GM21360 (cell line): ENCODE measurements around the gene RCOR1.
"Not testable (repeated sequence)": the region's sequence is repeated elsewhere in the genome, so short reads cannot be mapped to it uniquely, and the experiment has no call there.

Experiments used
- ATAC-seq: cut with Tn5 transposase; IDR thresholded peaks from one replicate; pipeline ENCODE4 v1.9.1; 2021; ENCODE audit warnings: mild to moderate bottlenecking, moderate library complexity; ENCODE audit not compliant: unreplicated experiment

The RCOR1 gene

DNA sequence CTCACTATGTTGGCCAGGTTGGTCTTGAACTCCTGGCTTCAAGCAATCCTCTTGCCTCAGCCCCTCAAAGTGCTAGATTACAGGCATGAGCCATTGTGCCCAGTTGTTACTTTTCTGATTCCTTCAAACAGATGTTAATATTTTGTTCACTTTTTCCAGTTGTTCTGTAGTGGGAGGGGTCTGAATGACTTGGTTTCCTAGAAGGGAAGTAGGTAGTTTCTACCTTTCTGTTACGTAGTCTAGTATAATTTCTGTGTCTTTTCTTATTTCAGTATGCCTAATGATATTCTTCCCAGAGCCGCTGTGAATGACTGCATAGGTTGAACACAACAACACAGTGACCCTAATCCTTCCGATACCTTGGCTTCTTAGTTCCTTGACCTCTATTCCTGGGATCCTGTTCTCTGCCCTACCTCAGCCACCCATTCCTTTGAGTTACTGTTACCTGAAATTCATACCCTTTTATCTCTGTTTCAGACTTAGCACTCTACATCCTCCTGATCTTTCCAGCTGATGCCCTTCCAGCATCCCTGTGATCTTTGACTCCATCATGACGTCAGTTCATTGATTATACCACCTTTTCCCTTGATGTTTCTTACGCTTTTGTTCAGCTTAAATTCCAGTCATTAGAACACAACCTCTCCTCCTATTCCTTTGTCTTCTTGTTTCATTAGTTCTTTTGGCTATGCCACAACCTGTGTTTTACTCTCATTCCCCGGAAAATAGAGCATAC lies 33.3 kb downstream of the RCOR1 start:
- ATAC-seq: no peak

DNA sequence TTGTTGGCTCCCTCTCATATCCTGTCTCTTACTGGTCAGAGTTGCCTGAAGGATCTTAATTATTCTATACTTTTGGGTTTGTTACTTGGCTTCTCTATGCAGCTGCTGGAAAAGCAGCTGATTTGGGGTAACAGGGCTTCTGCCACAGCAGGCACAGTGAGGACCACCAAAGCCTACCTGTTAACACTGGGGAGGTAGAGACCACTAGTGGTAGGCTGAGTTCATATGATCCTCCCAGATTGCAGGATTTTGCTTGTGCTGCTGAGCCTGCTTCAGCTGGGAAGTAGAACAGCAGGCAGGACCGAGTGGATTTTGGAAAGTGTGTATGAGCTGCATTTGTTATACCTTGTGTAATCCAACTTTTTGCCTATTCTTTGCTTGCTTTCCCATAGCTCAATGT lies 34.1 kb downstream of the RCOR1 start:
- no peak for ATAC-seq

DNA sequence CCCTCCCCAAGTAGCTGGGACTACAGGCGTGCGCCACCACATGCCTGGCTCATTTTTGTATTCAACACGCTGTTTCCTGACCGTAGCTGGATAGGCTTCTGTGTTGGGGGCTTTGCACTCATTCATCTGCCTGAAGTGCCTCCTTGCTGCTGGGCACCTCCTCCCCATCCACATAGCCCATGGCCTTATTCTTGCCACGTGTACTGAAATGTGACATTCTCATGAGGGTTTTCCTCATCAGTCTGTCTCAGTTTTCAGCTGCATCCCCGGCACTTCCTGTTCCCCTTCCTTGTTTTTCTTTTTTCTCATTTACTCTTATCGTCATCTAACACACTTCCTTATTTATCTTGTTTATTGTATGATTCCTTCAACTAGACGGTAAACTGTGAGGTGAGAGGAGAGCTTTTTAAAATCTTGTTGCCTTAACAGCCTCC lies 36.6 kb downstream of the RCOR1 start:
- no peak for ATAC-seq

DNA sequence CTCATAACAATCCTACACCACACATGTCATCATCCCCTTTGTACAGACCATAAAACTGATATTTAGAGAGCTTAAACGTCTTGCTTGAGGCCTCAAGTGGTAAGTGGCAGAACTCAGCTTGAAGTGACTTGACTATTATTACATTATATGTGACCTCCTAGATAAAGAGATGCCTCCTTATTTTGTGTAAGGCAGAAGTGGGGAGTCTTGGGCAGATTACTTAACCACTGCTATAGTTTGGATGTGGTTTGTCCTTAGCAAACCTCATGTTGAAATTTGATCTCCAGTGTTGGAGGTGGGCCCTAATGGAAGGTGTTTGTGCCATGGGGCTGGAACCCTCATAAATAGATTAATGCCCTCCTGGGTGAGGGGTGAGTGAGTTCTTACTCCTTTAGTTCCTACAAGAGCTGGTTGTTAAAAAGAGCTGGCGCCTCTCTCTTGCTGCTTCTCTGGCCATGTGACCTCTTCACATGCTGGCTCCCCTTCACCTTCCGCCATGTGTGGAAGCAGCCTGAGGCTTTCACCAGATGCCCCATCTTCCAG lies 37.4 kb downstream of the RCOR1 start:
- ATAC-seq: no peak

DNA sequence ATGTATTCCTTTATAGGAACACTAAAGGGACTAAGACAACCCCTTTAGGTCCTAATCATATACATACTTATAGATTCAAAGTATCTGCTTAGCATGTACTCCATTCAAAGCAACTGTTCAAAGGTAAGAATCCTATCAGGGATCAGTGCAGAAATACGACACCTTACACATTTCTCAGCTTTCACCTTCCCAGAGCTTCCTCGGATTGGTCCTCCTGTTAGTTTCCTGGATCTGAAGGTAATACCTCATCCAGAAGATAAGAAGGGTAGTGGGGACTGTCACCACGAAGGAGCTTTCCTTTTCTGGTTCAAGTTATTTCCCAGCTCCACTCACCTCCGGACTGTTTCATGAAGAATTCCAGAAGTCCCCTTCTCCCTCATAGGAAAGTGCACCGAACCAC lies 38.0 kb downstream of the RCOR1 start:
- no peak for ATAC-seq

DNA sequence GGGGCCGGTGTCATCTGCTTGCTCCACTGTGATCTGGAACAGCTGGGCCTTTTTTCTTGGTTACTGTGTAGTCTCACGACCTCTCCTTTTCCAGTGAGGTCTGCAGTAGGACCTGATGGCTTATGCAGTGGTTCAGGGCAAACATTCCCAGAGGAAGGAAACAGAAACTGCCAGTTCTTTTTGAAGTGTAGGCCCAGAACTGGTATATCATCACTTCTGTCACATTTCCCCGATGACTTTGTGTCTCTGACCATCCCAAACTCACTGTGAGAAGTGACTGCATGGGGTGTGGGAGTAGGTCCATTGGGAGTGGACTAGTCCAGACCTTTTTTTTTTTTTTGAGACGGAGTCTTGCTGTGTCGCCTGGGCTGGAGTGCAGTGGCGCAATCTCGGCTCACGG lies 38.4 kb downstream of the RCOR1 start:
- ATAC-seq: no peak

DNA sequence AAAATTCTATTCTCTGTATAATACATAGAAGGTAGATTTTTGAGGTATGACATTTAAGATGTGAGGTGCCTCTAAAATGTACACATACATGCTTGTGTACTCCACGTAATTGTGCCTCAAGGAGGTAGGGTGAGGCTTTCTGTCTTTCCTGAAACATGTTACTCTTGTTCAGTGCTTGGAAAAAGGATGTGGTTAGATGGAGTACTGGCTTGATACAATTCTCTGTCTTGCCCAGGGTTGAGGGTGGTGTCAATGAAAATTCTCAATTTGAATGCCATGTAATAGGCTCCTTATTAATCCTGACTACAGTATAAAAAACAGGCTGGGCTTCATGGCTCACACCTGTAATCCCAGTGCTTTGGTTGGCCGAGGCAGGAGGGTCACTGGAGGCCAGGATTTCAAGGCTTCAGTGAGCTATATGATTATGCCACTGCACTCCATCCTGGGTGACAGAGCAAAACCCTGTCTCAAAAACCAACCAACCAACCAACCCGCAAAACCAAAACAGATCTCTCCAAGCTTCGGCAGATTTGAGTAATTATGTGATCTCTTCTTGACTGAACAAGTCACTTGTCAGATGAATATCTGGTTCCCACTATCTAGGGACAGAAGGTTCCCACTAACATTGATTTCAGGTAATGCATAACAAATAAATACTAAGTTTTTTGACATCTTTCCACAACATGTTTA lies 41.6 kb downstream of the RCOR1 start:
- ATAC-seq: no peak

DNA sequence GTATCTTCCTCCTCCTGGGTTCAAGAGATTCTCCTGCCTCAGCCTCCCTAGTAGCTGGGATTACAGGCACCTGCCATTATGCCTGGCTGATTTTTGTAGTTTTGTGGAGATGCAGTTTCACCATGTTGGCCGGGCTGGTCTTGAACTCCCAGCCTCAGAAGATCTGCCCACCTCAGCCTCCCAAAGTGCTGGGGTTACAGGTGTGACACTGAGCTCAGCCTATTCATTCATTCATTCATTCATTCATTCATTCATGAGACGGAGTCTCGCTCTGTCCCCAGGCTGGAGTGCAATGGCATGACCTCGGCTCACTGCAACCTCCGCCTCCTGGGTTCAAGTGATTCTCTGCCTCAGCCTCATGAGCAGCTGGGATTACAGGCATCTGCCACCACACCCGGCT lies 47.2 kb downstream of the RCOR1 start:
- ATAC-seq: not testable (repeated sequence)

DNA sequence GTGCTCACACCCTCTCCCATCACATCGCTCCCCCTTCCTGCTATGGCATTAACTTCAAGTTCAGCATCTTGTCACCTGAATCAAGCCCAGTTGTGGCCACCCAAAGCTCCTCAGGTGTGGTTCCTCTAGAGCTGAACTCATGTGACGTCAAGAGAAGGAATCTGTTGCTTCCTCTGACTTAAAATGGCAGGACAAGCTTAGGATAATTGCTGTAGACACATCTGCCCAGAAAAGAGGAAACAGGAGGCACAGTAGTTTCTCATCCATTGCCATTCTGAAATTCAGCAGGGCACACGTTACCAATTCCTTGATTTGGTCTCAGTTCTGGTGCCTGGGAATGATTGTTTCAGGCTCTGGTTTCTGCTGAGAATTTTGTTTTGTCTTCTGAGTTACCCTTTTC lies 52.1 kb downstream of the RCOR1 start:
- no peak for ATAC-seq

DNA sequence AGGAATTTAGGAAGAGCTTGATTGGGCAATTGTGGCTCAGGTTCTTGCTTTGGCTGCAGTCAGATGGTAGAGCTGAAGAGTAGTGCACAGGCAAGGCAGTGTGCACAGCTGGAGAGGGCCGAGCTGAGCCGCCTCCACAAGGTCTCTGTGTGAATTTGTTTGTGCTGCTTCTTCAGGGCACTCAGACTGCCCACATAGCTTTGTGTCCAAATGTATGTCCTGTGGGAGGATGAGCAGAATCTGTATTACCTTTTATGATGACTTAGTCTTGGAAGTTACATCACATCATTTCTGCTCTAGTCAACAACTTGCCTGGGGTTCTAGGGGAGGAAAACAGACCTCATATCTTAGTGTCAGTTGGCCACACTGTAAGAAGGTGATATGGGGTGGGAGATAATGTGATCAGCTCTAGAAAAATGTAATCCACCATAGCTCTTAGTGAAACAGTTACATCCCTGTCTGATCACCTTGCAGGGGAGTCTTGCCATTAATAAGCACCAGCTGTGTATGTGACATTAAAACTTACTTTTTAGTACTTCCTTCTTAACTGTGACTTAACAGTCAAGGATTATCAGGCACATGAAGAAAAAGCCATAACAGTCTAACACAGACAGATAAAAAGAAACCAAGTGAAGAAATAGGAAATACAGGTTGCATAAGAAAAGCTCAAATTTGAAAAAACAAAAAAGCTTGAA lies 53.4 kb downstream of the RCOR1 start:
- no peak for ATAC-seq

DNA sequence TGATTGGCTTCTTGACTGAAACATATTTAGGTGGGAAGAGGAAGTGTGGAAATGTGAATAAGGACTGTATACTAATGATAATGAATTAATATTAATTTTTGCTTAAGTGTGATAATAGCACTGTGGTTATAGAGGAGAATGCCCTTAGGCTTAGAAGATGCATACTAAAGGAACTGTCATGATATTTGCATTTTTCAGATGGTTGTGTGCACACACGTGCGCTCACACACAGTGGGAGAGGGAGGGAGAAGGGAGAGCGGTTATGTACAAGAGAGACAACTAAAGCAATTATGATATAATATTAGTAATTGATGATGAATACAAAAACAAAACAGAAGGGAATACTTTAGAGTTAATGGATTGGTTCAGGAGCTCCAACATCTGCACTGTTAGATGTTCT lies 54.2 kb downstream of the RCOR1 start:
- no peak for ATAC-seq

DNA sequence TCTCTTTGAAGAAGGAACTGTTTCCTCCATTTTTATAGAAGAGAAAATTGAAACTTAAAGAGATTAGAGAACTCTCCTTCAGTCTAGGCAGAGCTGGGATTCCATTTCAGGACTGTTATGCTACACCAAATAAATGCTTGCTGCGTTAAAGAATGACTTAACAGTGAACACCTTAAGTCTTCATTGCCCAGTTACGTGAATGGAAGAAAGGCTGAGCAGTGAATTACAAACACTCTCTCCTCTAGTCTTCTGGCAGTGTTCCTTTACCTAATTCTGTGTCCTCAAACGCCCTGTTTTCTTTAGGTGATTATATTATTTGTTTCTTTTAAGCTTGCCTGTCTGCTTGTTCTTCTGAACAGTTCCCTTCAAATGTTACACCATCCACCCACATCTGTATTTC lies 59.7 kb downstream of the RCOR1 start:
- no peak for ATAC-seq

DNA sequence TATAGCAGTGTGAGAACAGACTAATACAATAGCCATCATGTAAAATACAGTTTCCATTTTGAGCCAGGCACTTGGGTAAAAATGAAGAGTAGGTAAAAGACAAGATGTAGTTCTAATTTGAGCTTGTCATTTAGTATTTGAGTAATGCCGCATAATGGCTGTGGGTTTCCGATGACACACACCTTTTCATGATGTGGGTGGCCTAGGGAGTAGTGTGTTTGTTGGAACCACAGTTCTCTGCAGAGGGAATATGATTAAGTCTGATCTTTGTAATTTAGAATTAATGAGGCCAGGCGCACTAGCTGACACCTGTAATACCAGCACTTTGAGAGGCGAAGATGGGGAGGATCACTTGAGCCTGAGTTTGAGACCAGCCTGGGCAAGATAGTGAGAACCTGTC lies 61.8 kb downstream of the RCOR1 start:
- ATAC-seq: no peak

DNA sequence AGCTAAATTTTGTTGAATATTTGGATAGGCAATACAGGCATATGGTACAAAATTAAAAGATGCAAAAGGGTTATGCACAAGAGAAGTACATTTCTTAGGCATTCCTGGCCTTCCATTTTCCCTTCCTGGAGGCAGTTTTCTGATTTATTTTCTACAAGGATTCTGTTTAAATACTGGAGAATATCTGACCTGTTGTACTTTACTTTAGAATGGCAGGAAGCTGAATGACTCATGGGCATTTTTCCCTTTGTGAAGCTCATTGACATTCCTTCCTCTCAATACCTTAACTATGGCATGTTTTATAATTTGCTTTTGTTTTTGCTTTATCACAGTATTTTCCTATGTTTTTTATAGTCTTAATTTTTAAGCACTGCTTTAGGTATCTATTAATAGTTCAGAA lies 62.7 kb downstream of the RCOR1 start:
- ATAC-seq: no peak

DNA sequence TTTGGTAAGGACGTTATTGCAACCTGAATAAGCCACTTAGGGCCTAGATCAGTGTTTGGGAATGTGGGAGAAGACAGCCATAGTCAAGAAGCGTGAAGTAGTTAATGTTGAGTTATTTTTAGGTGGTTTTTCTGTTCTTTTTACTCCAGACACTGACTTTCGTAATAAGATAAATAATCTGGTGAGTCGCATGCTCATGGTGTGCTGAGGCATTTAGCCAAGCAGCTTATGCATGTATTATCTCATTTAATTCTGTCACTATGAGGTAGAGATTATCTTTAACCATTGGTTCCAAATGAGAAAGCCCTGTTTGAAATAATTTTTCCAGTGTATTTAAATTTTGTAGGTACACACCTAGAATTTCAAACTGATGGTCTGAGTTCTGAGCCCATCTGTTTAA lies 67.3 kb downstream of the RCOR1 start:
- no peak for ATAC-seq

DNA sequence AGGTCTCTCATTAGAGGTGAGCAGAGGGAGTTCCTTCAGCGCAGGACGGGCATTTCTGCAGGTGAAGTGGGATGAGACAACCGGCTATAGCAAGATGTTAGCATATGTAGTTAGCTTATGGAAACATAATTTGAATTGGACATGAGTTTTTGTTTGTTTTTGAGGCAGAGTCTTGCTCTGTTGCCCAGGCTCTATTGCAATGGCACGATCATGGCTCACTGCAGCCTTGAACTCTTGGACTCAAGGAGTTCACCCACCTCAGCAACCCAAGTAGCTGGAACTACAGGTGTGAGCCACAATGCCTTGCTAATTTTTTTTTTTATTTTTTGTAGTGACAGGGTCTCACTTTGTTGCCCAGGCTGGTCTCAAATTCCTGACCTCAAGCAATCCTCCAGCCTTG lies 69.2 kb downstream of the RCOR1 start:
- no peak for ATAC-seq

DNA sequence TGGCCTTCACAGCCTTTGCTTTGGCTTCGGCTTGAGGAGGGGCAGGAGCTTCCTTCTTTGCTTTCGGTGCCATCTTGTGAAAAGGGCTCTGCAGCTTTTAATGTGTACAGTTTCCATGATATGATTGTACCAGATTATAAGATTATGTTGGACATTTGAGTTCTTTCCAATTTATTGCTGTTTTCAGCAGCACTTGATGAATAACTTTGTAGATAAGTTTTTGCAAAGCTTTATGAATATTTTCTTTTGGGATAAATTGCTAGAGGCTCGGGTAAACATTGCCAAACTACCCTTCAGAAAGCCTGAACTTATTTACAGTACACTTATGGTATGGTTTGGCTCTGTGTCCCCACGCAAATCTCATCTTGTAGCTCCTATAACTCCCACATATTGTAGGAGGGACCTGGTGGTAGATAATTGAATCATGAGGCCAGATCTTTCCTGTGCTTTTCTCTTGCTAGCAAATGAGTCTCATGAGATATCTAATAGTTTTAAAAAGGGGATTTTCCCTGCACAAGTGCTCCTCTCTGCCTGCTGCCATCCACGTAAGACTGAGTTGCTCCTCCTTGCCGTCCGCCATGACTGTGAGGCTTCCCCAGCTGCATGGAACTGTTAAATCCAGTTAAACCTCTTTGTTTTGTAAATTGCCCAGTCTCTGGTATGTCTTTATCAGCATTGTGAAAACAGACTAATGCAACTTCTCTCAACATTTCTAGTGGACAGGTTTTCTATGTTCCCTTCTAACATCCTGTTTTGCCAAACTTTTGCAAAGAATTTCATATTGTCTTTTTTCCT lies 70.4 kb downstream of the RCOR1 start:
- ATAC-seq: no peak

DNA sequence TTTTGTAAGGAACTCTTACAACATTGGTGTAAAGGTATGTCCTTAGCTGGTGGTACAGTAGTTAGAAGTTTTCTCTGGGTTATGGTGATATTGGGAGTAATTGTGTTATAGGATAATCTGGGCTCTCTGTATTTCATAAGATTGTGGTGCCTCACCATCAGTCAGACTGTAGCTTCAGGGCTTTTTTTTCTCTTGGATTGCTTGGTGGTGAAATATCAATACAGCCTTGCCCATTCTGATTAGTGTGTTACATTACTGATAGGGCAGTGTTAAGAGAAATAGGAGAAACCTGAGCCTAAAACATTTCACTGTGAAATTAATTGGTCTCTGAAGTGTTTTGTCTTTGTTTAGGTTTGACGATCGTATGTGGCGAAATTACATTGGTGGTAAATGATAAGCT lies 71.0 kb downstream of the RCOR1 start:
- no peak for ATAC-seq

DNA sequence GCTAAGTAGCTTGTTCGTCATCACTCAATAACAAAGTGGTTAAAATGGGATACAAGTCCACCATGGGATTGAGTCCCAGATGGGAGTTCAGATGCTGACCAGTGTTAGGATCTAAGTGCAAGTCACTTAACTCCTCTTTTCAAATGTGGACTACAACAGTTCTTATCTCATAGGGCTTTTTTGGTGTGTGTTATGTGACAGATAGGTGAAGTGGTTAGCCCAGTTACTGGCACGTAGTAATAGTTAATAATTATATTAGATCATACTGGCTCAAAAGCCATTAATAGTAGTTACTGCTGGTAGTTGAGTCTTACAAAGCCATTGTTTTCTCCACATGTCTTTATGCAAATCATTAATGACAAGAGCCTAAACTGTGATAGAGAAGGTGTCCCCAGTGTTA lies 73.2 kb downstream of the RCOR1 start:
- no peak for ATAC-seq

DNA sequence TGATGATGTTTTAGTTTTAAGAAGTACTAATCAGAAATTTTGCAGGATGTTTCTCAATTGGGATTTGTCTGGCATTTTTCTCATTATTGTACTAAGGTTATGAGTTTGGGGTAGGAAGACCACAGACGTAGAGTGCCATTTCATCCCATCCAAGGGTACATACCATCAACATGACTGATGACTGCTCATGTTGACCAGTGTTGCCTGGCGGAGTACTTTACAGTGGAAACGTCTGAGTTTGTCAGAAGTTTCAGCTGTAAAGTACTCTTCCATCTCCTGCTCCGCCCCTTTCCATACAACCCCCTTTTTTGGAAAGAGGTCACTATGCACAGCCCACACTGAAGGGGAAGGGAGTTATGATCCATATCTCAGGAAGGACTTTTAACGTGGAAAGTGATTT lies 74.2 kb downstream of the RCOR1 start:
- ATAC-seq: no peak

DNA sequence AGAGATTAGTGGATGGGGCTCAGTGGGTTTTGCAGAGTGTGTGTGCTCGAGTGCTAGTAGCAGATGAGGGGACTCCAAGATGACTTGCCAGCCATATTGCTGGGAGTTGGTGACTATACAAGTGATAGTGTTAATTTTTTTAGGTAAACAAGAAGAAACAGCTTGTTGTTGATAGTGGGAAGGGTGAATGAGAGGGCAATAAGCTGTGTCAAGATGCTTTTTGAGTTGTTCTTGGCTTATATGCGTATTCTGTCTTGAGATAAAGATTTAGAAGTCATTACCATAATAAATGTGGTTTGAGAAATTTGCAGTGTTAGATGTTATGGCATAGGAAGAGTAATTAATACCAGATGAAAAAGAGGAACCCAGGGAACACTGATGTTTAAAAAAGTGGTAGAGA lies 75.3 kb downstream of the RCOR1 start:
- ATAC-seq: no peak
